Hepatocyte (in vitro differentiated cells): ENCODE results near the gene ZNF831.

Experiments used
- CTCF ChIP-seq: fragments of 200-600 bp; sonication (generic); IDR thresholded peaks from 2 replicates; pipeline ENCODE4 v1.5.1; 2016; ENCODE audit warnings: antibody characterized with exemption, mild to moderate bottlenecking; ENCODE audit not compliant: poor library complexity
- EZH2 ChIP-seq: fragments of 200-600 bp; sonication (generic); IDR thresholded peaks from 2 replicates; pipeline ENCODE4 v1.6.1; 2016; ENCODE audit warnings: antibody characterized with exemption, mild to moderate bottlenecking, borderline replicate concordance

GRCh38 chr20:59141818-59142581, 21.6 kb upstream of the ZNF831 start:
- no peak for TF ChIP-seq CTCF
- no peak for TF ChIP-seq EZH2
